Lower lobe of right lung (tissue), 2 donors: ENCODE measurements around the gene EPHX1. TPM values are rescaled to one million over a fixed set of nuclear protein-coding genes. Genes with fewer than 3 reads are reported as not detected.
"Not testable (repeated sequence)": the region's sequence is repeated elsewhere in the genome, so short reads cannot be mapped to it uniquely, and the experiment has no call there.

Source experiments
- ATAC-seq, 2 donors: fragments of 200-7000 bp; cut with Tn5 transposase; one replicate each; pipeline ENCODE4 v1.9.1; 2020 to 2022; ENCODE audit warnings: mild to moderate bottlenecking in 2 of 2, moderate library complexity in 2 of 2
- DNase-seq: peaks from one replicate; pipeline ENCODE4 v3.0.0-alpha.2; 2020
- H3K27ac ChIP-seq: fragments of 200-600 bp; one replicate; pipeline ENCODE4 v1.8.0; 2022
- H3K27me3 ChIP-seq: fragments of 200-600 bp; one replicate; pipeline ENCODE4 v1.8.0; 2022; ENCODE audit warnings: low read depth
- H3K36me3 ChIP-seq: fragments of 200-600 bp; one replicate; pipeline ENCODE4 v1.8.0; 2022; ENCODE audit warnings: mild to moderate bottlenecking
- H3K4me1 ChIP-seq: fragments of 200-600 bp; one replicate; pipeline ENCODE4 v1.8.0; 2022
- H3K4me3 ChIP-seq: fragments of 200-600 bp; one replicate; pipeline ENCODE4 v1.8.0; 2022; ENCODE audit warnings: mild to moderate bottlenecking
- H3K9me3 ChIP-seq: fragments of 200-600 bp; one replicate; pipeline ENCODE4 v1.8.0; 2022
- intact Hi-C: fragments of 100-400 bp; cut with DNase I; formaldehyde crosslinking; loops from one replicate; pipeline ENCODE4 v1.11.0; 2022
- total RNA-seq: library from RNA; stranded (reverse); fragmentation: NEBNext Ultra II Directional; extraction: Animal tissue kit (Norgen Biotek cat#: 25700); gene quantifications from one replicate; pipeline ENCODE4 v1.2.1, GENCODE V29; 2021
- TF ChIP-seq, protein P1 (sequence below): fragments of 200-600 bp; IDR thresholded peaks from one replicate; pipeline ENCODE4 v1.8.0; 2022; ENCODE audit warnings: antibody characterized with exemption, mild to moderate bottlenecking
- donor health status: DM: no; HTN: yes; CAD: no; lungs with severe emphysema.

Gene EPHX1
- total RNA-seq, 1 donor from 2014 or later = 233 TPM

DNA sequence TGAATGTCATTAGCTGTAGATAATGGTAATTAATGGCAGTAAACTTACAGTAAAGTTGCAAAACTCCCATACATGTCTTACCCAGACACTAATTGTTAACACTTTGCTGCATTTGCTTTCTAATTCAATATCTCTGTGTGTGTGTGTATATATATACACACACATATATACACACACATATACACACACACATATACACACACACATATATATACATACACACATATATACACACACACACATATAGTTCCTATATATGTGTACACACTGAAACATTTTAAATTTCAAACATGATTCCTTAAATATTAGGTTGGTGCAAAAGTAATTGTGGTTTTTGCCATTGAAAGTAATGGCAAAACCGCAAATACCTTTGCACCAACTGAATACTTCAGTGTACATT, 3.7 kb upstream of the EPHX1 start:
- no peak for ATAC-seq
- H3K4me1 ChIP-seq = peaks cover 6% of the 10 kb centered on the region
- TF ChIP-seq, protein P1, sequence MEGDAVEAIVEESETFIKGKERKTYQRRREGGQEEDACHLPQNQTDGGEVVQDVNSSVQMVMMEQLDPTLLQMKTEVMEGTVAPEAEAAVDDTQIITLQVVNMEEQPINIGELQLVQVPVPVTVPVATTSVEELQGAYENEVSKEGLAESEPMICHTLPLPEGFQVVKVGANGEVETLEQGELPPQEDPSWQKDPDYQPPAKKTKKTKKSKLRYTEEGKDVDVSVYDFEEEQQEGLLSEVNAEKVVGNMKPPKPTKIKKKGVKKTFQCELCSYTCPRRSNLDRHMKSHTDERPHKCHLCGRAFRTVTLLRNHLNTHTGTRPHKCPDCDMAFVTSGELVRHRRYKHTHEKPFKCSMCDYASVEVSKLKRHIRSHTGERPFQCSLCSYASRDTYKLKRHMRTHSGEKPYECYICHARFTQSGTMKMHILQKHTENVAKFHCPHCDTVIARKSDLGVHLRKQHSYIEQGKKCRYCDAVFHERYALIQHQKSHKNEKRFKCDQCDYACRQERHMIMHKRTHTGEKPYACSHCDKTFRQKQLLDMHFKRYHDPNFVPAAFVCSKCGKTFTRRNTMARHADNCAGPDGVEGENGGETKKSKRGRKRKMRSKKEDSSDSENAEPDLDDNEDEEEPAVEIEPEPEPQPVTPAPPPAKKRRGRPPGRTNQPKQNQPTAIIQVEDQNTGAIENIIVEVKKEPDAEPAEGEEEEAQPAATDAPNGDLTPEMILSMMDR = no peak
- no peak overlapping the region for H3K27ac ChIP-seq
- H3K9me3 ChIP-seq = no peaks in the 10 kb centered on the region
- no peak overlapping the region for H3K4me3 ChIP-seq
- no peaks in the 10 kb centered on the region for H3K27me3 ChIP-seq
- intact Hi-C loops = no loop called here
- DNase-seq = no peak
- no peaks in the 10 kb centered on the region for H3K36me3 ChIP-seq

DNA sequence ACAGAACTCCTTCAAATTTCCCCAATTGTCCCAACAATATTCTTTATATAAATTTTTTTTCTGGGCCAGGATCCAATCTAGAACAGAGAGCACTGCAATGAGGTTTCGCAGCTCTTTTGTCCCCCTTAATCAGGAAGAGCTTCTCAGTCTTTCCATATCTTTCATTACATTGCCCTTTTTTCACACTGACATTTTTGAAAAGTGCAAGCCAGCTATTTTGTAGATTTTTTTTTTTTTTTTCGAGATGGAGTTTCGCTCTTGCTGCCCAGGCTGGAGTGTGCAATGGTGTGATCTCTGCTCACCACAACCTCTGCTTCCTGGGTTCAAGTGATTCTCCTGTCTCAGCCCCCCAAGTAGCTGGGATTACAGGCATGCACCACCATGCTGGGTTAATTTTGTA, 3.2 kb upstream of the EPHX1 start:
- ATAC-seq, intact Hi-C loops: not testable (repeated sequence)

DNA sequence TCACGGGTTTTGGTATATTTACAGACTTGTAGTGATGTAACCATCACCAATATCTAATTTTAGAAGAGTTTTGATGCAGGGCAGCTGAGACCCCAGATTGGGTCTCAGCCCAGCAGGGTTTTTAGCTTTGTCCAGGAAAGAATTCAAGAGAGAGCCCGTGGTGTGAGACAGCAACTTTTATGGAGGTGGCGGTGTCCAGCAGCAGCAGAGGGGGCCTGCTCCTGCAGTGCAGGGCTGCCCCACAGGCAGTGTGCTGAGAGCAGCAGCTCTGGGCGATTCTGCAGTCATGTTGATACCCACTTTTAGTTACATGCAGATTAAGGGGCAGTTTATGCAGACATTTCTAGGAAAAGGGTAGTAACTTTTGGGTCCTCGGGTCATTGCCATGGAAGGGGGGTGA, 1.8 kb upstream of the EPHX1 start:
- Histone ChIP-seq H3K4me3 (no peak overlapping the region), H3K36me3 (no peaks in the 10 kb centered on the region), H3K27ac (no peak overlapping the region), H3K27me3 (no peaks in the 10 kb centered on the region), H3K9me3 (no peaks in the 10 kb centered on the region), H3K4me1 (peaks cover 25% of the 10 kb centered on the region)
- ATAC-seq (no peak), DNase-seq (no peak)
- TF ChIP-seq, protein P1 = no peak
- intact Hi-C loops = no loop called here

More for the DNA sequence above, 3.2 kb upstream of the EPHX1 start:
- DNase-seq, H3K4me3 ChIP-seq, H3K36me3 ChIP-seq, H3K27me3 ChIP-seq, H3K9me3 ChIP-seq, H3K27ac ChIP-seq: not testable (repeated sequence)
- H3K4me1 ChIP-seq = peaks cover 11% of the 10 kb centered on the region

DNA sequence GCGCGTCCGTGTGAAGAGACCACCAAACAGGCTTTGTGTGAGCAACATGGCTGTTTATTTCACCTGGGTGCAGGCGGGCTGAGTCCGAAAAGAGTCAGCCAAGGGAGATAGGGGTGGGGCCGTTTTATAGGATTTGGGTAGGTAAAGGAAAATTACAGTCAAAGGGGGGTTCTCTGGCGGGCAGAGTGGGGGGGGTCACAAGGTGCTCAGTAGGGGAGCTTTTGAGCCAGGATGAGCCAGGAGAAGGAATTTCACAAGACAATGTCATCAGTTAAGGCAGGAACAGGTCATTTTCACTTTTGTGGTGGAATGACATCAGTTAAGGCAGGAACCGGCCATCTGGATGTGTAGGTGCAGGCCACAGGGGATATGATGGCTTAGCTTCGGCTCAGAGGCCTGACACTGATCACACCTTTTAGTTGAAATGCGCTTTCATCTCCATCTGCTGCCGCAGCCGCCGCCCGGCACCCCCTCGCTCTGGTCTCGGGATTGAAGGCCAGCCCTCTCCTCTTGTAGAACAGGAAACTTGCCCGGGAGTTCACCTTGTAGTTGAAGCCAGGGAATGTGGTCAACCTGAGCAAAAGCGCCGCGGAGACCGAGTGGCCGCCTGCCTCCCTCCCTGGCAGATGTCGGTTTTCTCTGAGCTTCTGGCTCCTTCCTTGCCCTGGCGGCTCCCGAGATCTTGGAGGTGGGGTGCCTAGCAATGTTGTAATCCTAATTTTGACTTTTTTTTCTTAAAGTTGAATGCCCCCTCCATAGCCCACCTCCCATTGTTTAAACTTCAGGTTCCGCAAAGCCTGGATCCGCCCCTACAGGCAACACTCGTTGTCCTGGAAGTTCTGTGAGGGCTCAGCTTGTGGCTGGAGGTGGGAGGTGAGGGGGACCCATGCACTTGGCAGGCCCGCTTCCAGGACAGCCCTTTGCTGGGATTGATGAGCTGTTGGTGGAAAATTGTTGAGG, 935 bp downstream of the EPHX1 start:
- H3K9me3 ChIP-seq, intact Hi-C loops, H3K36me3 ChIP-seq, H3K27me3 ChIP-seq: not testable (repeated sequence)
- DNase-seq (peak; percentile 73), ATAC-seq (peak; percentile 49 to 60)
- Histone ChIP-seq H3K4me1 (peaks cover 52% of the 10 kb centered on the region), H3K27ac (peak overlapping the region; percentile 90), H3K4me3 (peak overlapping the region; percentile 75)

DNA sequence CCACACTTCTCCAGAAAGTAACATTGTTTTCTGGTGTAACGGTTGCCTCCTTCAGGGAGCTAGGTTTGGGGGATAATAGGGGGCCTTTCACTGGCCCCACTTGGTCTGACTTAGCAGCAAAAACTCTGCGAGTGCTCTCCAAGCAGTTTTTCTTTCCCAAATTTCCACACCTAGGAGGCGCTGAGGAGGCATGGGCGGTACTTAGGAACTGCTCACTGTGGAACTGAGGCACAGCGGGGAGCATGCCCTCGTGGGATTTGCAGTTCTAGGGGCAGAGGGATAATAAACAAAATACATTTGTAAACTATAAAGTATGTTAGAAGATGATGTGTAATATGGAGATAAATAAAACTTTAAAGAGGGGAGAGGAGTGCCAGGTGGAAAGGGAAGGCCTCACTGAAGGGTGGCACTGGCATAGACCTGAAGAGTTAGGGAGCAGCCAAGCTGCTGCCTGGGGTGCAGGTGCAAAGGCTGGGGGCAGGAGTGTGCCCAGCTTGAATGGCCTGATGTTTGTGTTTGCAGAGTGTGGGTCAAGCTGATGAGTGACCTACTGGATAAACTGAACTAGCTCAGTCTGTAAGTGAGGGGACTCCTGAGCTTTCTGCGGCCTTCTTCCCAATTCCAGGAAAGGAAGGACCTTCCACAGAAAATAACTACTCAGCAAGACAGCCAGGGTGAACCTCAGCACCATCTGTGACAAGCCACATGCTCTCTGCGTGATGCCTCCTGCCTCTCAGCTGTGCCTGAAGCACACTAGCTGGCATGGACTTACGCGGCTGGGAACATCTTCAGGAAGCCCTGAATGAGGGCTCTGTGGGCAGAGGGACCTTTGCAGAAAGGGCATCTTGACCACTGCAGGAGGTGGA, 1.9 kb downstream of the EPHX1 start:
- TF ChIP-seq, protein P1 = peak; percentile 44
- H3K27me3 ChIP-seq = no peaks in the 10 kb centered on the region
- intact Hi-C loops = no loop called here
- peak overlapping the region; percentile 75 for H3K4me3 ChIP-seq
- DNase-seq (no peak), ATAC-seq (peak in 1 of 2 donors; percentile 22)
- H3K4me1 ChIP-seq = peaks cover 62% of the 10 kb centered on the region
- peak overlapping the region; percentile 90 for H3K27ac ChIP-seq
- H3K9me3 ChIP-seq = no peaks in the 10 kb centered on the region
- no peaks in the 10 kb centered on the region for H3K36me3 ChIP-seq

DNA sequence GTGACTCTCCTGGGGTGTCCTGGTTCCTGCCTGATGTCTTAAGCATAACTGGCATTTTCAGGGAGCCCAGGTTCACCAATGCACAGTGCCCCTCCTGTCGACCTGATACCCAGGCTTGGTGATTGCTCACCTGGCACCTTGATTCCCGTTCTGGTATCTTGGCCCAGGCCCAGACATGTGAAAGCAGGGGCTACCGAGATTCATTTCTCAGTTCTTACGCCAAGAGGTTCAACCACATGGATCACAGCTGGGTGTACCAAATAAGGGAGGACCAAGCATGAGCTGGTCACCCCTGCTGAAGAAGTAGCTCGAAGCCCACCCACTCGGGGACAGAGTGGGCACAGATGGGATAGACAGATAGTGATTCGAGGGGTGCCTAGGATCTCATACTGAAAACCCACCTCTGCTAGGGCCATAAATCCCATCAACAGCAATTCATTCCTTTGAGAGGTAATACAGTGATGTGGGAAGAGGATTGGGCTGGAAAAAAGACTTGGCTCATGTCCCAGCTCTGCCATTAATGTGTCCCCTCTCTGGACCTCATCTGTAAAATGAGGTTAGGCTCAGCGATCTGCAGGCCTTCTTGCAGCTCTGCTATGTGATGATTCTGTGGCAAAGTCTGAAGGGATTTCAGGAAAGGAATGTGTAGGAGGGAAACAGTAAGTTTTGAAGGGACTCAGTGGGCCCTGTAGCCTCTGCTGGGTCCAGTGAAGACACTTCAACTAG, 2.7 kb downstream of the EPHX1 start:
- H3K27ac ChIP-seq = peak overlapping the region; percentile 90

More for the DNA sequence above, 2.7 kb downstream of the EPHX1 start:
- ATAC-seq (no peak), DNase-seq (no peak)
- Histone ChIP-seq H3K9me3 (no peaks in the 10 kb centered on the region), H3K27me3 (no peaks in the 10 kb centered on the region), H3K4me1 (peaks cover 70% of the 10 kb centered on the region), H3K4me3 (peak overlapping the region; percentile 75), H3K36me3 (no peaks in the 10 kb centered on the region)
- intact Hi-C loops = no loop called here
- TF ChIP-seq, protein P1 = no peak
